ENCODE measurements around the gene CAMK1D. TPM values are rescaled to one million over a fixed set of nuclear protein-coding genes. Genes with fewer than 3 reads are reported as not detected.

Gene CAMK1D
- total and polyA plus RNA-seq, 2 experiments from 2014 or later: 3.5 to 6.0 TPM

DNA sequence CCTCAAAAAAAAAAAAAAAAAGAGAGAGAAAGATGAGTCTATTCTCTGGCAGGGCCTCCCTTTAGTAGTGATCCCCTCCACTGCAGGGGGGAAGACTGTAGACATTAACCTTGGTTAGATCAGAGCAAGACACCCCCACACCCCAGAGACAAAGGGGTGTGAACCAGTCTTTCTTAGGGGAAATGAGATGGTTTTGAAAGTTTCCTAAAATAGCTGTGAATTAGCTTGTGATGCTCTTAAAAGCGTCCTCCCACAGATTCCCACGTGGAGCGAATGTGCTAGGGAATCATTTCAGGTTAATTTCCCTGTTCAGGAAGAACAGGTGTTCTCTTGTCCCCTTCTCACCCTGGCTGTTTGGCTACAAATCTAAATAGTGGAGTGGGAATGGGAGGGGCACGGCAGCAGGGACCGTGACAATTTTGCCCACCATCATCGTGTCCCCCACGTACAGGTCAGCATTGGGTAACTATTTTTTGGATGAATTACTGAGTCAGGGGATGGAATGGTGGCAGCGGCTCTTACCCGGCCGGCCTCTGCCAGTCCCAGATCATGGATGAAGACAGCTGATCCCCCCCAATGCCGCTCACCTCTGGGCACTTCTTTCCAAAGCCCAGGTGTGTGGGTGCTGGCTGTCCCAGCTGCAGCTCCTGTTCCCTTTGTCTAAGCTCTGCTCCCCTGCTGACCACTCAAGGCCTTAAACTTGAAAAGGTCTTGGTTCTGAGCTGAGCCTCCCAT is 499.3 kb downstream of the CAMK1D start:
- no peaks in the 10 kb centered on the region for H3K9me2 ChIP-seq (replicated peaks; ENCODE audit: insufficient read depth)
- DNase-seq (ENCODE audit: low spot score): no peak
- H3K4me3 ChIP-seq: no peak overlapping the region
- H3K27me3 ChIP-seq: no peaks in the 10 kb centered on the region
- no peaks in the 10 kb centered on the region for H3K79me2 ChIP-seq
- H3K4me2 ChIP-seq: no peak overlapping the region
- no peaks in the 10 kb centered on the region for H3K9me3 ChIP-seq (ENCODE audit: low read depth)
- no peak for TF ChIP-seq EZH2 (IDR thresholded peaks at IDR 0.05; ENCODE audit: borderline replicate concordance)
- no peak for TF ChIP-seq EZH2phosphoT487 (IDR thresholded peaks at IDR 0.05; ENCODE audit: low read depth, severe bottlenecking, unreplicated experiment)
- TF ChIP-seq, protein P1, sequence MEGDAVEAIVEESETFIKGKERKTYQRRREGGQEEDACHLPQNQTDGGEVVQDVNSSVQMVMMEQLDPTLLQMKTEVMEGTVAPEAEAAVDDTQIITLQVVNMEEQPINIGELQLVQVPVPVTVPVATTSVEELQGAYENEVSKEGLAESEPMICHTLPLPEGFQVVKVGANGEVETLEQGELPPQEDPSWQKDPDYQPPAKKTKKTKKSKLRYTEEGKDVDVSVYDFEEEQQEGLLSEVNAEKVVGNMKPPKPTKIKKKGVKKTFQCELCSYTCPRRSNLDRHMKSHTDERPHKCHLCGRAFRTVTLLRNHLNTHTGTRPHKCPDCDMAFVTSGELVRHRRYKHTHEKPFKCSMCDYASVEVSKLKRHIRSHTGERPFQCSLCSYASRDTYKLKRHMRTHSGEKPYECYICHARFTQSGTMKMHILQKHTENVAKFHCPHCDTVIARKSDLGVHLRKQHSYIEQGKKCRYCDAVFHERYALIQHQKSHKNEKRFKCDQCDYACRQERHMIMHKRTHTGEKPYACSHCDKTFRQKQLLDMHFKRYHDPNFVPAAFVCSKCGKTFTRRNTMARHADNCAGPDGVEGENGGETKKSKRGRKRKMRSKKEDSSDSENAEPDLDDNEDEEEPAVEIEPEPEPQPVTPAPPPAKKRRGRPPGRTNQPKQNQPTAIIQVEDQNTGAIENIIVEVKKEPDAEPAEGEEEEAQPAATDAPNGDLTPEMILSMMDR (IDR thresholded peaks at IDR 0.05; ENCODE audit: poor library complexity): no peak
- no peaks in the 10 kb centered on the region for H3K36me3 ChIP-seq (replicated peaks; ENCODE audit: insufficient read depth, low read depth)
- 88% methylated on average over 11 of the region's 11 CpGs for WGBS (ENCODE audit: low lambda C conversion rate, missing lambda C conversion rate)
- peaks cover 16% of the 10 kb centered on the region for H3K4me1 ChIP-seq (ENCODE audit: insufficient read depth)
- H2AFZ ChIP-seq: no peak overlapping the region
- H4K20me1 ChIP-seq (ENCODE audit: insufficient read depth, poor library complexity, severe bottlenecking): no peaks in the 10 kb centered on the region
- peak overlapping the region; percentile 14 for H3K27ac ChIP-seq

DNA sequence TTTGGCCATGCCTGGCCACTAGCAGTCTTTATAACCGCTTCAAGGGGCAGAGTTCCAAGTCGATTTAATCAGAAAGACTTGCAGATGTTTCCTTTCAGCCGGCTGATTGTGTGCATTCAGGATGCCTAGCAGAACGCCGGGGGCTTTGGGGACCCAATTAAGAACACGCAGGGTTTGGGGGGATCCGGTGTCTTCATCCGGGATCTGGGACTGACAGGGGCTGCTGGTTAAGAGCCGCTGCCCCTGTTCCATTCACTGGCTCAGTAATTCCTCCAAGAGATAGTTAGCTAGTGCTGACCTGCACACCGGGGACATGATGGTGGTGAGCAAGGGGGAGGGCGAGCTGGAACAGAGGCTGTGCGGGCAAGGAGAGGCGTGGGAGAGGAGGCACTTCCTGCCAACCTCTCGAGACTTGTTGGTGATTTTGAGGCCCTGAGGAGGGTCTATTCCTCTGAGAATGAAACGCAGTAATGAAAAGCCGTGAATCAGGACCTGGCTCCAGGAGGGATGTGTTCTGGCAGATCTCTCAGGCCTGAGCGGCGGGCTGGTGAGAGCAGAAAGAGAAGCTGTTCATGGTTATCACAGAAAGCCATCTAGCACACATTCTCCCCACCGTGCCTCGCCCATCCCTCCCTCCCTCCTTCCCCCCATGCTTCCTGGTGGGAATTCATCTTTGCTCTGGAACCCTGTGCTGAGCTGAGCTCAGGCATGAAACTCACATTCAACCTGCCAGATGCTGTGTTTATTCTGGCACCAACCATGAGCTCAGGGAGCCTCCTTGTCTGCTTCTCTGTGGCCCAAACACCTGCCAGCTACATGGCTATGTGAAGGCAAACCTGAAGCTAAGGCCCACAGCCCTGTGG is 500.2 kb downstream of the CAMK1D start:
- H3K79me2 ChIP-seq: no peaks in the 10 kb centered on the region
- H3K36me3 ChIP-seq (replicated peaks; ENCODE audit: insufficient read depth, low read depth): no peaks in the 10 kb centered on the region

DNA sequence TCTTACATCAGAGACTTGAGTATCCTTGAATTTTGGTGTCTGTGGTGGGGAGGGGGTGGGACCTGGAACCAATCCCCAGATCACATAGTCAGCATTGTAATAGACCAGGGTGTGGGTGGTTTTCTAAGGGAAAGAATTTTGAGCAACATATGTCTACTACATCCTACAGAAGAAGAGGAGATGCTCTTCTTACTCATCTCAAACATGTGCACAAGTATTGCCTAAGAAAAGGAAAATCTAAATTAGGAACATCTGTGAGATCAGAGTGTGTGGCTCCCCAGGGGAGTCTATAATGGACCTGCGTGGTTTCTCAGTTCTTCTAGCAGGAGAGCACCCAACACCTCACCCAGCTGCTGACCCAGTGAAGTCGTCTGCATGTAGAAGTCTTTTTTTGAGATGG is 503.3 kb downstream of the CAMK1D start:
- H3K27ac ChIP-seq: no peak overlapping the region
- H3K4me1 ChIP-seq (ENCODE audit: insufficient read depth): no peaks in the 10 kb centered on the region
- no peak for DNase-seq (ENCODE audit: low spot score)
- no peaks in the 10 kb centered on the region for H3K9me3 ChIP-seq (ENCODE audit: low read depth)
- no peak overlapping the region for H3K4me3 ChIP-seq
- no peaks in the 10 kb centered on the region for H3K27me3 ChIP-seq
- no peak overlapping the region for H2AFZ ChIP-seq
- H3K79me2 ChIP-seq: no peaks in the 10 kb centered on the region
- 90% methylated on average over 2 of the region's 2 CpGs for WGBS (ENCODE audit: low lambda C conversion rate, missing lambda C conversion rate)
- H4K20me1 ChIP-seq (ENCODE audit: insufficient read depth, poor library complexity, severe bottlenecking): no peaks in the 10 kb centered on the region
- no peaks in the 10 kb centered on the region for H3K9me2 ChIP-seq (replicated peaks; ENCODE audit: insufficient read depth)
- no peak for TF ChIP-seq EZH2 (IDR thresholded peaks at IDR 0.05; ENCODE audit: borderline replicate concordance)
- TF ChIP-seq, protein P1 (IDR thresholded peaks at IDR 0.05; ENCODE audit: poor library complexity): no peak
- TF ChIP-seq EZH2phosphoT487 (IDR thresholded peaks at IDR 0.05; ENCODE audit: low read depth, severe bottlenecking, unreplicated experiment): no peak
- H3K4me2 ChIP-seq: no peak overlapping the region
- no peaks in the 10 kb centered on the region for H3K36me3 ChIP-seq (replicated peaks; ENCODE audit: insufficient read depth, low read depth)

More for the DNA sequence above, 500.2 kb downstream of the CAMK1D start:
- H4K20me1 ChIP-seq (ENCODE audit: insufficient read depth, poor library complexity, severe bottlenecking): no peaks in the 10 kb centered on the region
- TF ChIP-seq EZH2phosphoT487 (IDR thresholded peaks at IDR 0.05; ENCODE audit: low read depth, severe bottlenecking, unreplicated experiment): no peak
- TF ChIP-seq, protein P1 (IDR thresholded peaks at IDR 0.05; ENCODE audit: poor library complexity): no peak
- TF ChIP-seq EZH2 (IDR thresholded peaks at IDR 0.05; ENCODE audit: borderline replicate concordance): no peak
- peaks cover 11% of the 10 kb centered on the region for H3K4me1 ChIP-seq (ENCODE audit: insufficient read depth)
- H2AFZ ChIP-seq: peak overlapping the region; percentile 9
- no peak overlapping the region for H3K4me3 ChIP-seq
- H3K27ac ChIP-seq: peak overlapping the region; percentile 14
- 72% methylated on average over 18 of the region's 20 CpGs for WGBS (ENCODE audit: low lambda C conversion rate, missing lambda C conversion rate)
- no peaks in the 10 kb centered on the region for H3K9me2 ChIP-seq (replicated peaks; ENCODE audit: insufficient read depth)
- DNase-seq (ENCODE audit: low spot score): no peak
- no peak overlapping the region for H3K4me2 ChIP-seq
- H3K27me3 ChIP-seq: no peaks in the 10 kb centered on the region
- no peaks in the 10 kb centered on the region for H3K9me3 ChIP-seq (ENCODE audit: low read depth)

Data from hepatocyte (in vitro differentiated cells).